ENCODE data around the gene SLC7A10. TPM values are rescaled to one million over a fixed set of nuclear protein-coding genes. Genes with fewer than 3 reads are reported as not detected.

Gene SLC7A10
- total RNA-seq, 1 experiment from 2014 or later = not detected

DNA sequence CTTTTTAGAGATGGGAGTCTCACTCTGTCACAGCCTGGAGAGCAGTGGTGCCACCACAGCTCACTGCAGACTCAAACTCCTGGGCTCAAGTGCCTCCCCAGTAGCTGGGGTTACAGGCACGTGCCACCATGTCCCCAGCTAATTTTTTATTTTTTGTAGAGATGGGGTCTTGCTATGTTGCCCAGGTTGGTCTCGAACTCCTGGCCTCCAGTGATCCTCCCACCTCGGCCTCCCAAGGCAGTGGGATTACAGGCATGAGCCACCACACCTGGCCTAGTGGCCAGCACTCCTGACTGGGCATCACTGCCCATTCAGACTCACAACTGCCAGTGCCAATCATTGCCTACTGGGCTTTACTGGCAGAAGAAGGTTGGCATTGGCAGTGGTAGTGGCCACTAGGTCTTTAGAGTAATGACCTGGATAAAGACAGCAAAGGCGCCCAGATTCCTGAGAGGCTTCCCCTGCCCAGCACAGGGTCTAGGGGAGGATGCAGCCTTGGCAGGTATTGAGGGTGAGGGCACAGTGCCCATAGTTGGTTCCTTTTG lies 26.8 kb upstream of the SLC7A10 start:
- no peaks in the 10 kb centered on the region for H3K4me1 Mint-ChIP-seq (ENCODE audit: low read depth, unreplicated experiment)
- H3K36me3 ChIP-seq (ENCODE audit: control insufficient read depth, insufficient read depth, low read length) = no peaks in the 10 kb centered on the region
- peaks cover 3% of the 10 kb centered on the region for H3K9me3 ChIP-seq
- CTCF ChIA-PET = no interaction called here
- no peak overlapping the region for H3K27ac Mint-ChIP-seq (ENCODE audit: unreplicated experiment)
- no peaks in the 10 kb centered on the region for H3K27me3 ChIP-seq (replicated peaks; ENCODE audit: control insufficient read depth, insufficient read depth, low read length)
- H3K4me1 ChIP-seq = peaks cover 17% of the 10 kb centered on the region; the same call in 1 of the 2 replicates
- no peak overlapping the region for H3K4me3 ChIP-seq (ENCODE audit: low read depth, low read length)
- H3K27me3 Mint-ChIP-seq (ENCODE audit: insufficient read depth, unreplicated experiment) = no peaks in the 10 kb centered on the region
- intact Hi-C loops (cut with micrococcal nuclease; ENCODE audit: unreplicated experiment) = no loop called here
- no peak overlapping the region for H3K4me3 Mint-ChIP-seq (ENCODE audit: unreplicated experiment)
- POLR2A ChIA-PET = no interaction called here
- H3K9me3 Mint-ChIP-seq (ENCODE audit: unreplicated experiment) = no peaks in the 10 kb centered on the region
- TF ChIP-seq, protein P1, sequence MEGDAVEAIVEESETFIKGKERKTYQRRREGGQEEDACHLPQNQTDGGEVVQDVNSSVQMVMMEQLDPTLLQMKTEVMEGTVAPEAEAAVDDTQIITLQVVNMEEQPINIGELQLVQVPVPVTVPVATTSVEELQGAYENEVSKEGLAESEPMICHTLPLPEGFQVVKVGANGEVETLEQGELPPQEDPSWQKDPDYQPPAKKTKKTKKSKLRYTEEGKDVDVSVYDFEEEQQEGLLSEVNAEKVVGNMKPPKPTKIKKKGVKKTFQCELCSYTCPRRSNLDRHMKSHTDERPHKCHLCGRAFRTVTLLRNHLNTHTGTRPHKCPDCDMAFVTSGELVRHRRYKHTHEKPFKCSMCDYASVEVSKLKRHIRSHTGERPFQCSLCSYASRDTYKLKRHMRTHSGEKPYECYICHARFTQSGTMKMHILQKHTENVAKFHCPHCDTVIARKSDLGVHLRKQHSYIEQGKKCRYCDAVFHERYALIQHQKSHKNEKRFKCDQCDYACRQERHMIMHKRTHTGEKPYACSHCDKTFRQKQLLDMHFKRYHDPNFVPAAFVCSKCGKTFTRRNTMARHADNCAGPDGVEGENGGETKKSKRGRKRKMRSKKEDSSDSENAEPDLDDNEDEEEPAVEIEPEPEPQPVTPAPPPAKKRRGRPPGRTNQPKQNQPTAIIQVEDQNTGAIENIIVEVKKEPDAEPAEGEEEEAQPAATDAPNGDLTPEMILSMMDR (IDR thresholded peaks at IDR 0.05; ENCODE audit: insufficient read depth in 1 of 2, low read depth in 1 of 2, low read length in 1 of 2, severe bottlenecking in 1 of 2, unreplicated experiment in 1 of 2) = no peak
- DNase-seq = no peak
- no peaks in the 10 kb centered on the region for H3K36me3 Mint-ChIP-seq (ENCODE audit: insufficient read depth, unreplicated experiment)
- no TSS peak for BruUV-seq (replicated peaks)

DNA sequence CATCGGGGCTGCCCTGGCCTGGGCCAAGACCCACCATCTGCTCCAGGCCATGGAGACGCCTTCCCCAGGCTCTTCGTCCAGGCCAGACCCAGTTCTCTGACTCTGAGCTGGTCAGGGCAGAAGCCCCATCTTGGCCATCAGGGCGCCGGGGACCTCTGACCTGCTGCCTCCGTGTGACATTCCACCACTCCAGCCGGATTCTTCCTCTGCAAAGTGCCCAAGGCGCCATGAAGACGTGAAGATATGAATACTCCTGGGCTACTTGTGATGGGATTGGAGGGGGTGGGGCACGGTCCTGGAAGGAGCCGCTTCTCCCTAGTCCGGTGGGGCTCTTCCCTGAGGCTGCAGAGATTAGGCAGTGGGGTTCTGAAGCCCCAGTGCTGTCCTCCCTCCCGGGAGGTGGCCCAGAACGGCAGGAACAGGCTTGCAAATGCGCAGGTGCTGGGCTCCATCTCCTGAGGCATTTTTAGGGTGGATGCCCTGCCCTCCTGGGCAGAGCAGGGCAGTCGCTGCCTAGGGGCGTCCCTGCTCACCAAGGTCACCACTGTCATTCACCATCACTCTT lies 26.0 kb upstream of the SLC7A10 start:
- ChIA-PET POLR2A (no interaction called here), CTCF (no interaction called here)

DNA sequence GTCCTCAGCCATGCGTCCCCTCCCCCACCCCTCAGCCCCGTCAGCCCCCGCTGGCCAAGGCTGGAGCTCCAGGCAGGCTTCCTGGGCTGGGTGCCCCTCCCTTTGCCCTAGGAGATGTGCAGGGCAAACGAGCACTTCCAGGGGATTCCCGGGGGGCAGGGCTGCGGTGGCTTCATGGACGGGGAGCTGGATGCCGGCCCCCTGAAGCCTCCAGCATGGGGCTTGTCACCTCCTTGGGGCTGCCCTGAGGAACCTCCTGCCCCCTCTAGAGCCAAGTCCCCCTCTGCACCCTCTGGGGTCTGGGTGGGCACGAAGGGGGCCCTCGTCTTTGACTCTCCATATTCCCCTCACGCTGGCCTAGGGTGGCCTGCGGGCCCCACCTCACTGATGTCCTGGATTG lies 25.4 kb upstream of the SLC7A10 start:
- ChIA-PET POLR2A (no interaction called here), CTCF (no interaction called here)
- no peaks in the 10 kb centered on the region for H3K4me1 Mint-ChIP-seq (ENCODE audit: low read depth, unreplicated experiment)
- Histone ChIP-seq H3K4me1 (peaks cover 22% of the 10 kb centered on the region; the same call in 1 of the 2 replicates), H3K36me3 (ENCODE audit: control insufficient read depth, insufficient read depth, low read length) (no peaks in the 10 kb centered on the region), H3K9me3 (peaks cover 1% of the 10 kb centered on the region; the same call in 1 of the 2 replicates), H3K4me3 (ENCODE audit: low read depth, low read length) (no peak overlapping the region), H3K27me3 (replicated peaks; ENCODE audit: control insufficient read depth, insufficient read depth, low read length) (no peaks in the 10 kb centered on the region)
- TF ChIP-seq, protein P1 (IDR thresholded peaks at IDR 0.05; ENCODE audit: insufficient read depth in 1 of 2, low read depth in 1 of 2, low read length in 1 of 2, severe bottlenecking in 1 of 2, unreplicated experiment in 1 of 2) = no peak
- no peaks in the 10 kb centered on the region for H3K27me3 Mint-ChIP-seq (ENCODE audit: insufficient read depth, unreplicated experiment)
- H3K4me3 Mint-ChIP-seq (ENCODE audit: unreplicated experiment) = no peak overlapping the region
- no TSS peak for BruUV-seq (replicated peaks)
- no peaks in the 10 kb centered on the region for H3K9me3 Mint-ChIP-seq (ENCODE audit: unreplicated experiment)
- H3K36me3 Mint-ChIP-seq (ENCODE audit: insufficient read depth, unreplicated experiment) = no peaks in the 10 kb centered on the region
- H3K27ac Mint-ChIP-seq (ENCODE audit: unreplicated experiment) = no peak overlapping the region
- no peak for DNase-seq
- intact Hi-C loops (cut with micrococcal nuclease; ENCODE audit: unreplicated experiment) = no loop called here

More for the DNA sequence above, 26.0 kb upstream of the SLC7A10 start:
- BruUV-seq (replicated peaks) = no TSS peak
- no peaks in the 10 kb centered on the region for H3K27me3 Mint-ChIP-seq (ENCODE audit: insufficient read depth, unreplicated experiment)
- no peak overlapping the region for H3K4me3 Mint-ChIP-seq (ENCODE audit: unreplicated experiment)
- H3K36me3 Mint-ChIP-seq (ENCODE audit: insufficient read depth, unreplicated experiment) = no peaks in the 10 kb centered on the region
- H3K36me3 ChIP-seq (ENCODE audit: control insufficient read depth, insufficient read depth, low read length) = no peaks in the 10 kb centered on the region
- TF ChIP-seq, protein P1 (IDR thresholded peaks at IDR 0.05; ENCODE audit: insufficient read depth in 1 of 2, low read depth in 1 of 2, low read length in 1 of 2, severe bottlenecking in 1 of 2, unreplicated experiment in 1 of 2) = no peak
- H3K9me3 ChIP-seq = no peaks in the 10 kb centered on the region
- H3K27me3 ChIP-seq (replicated peaks; ENCODE audit: control insufficient read depth, insufficient read depth, low read length) = no peaks in the 10 kb centered on the region
- no peaks in the 10 kb centered on the region for H3K4me1 Mint-ChIP-seq (ENCODE audit: low read depth, unreplicated experiment)
- H3K9me3 Mint-ChIP-seq (ENCODE audit: unreplicated experiment) = no peaks in the 10 kb centered on the region
- no peak overlapping the region for H3K4me3 ChIP-seq (ENCODE audit: low read depth, low read length)
- peaks cover 22% of the 10 kb centered on the region; the same call in 1 of the 2 replicates for H3K4me1 ChIP-seq
- H3K27ac Mint-ChIP-seq (ENCODE audit: unreplicated experiment) = no peak overlapping the region
- no peak for DNase-seq
- intact Hi-C loops (cut with micrococcal nuclease; ENCODE audit: unreplicated experiment) = no loop called here

Data from Caco-2 (cell line).